Rectal smooth muscle tissue (tissue), 1 donor: ENCODE measurements around the gene ADD2.

ENCODE experiments used
- H3K27ac ChIP-seq: one replicate; pipeline ENCODE4 v1.7.0; 2013; ENCODE audit warnings: low read depth, low read length, inconsistent platforms
- H3K27me3 ChIP-seq: one replicate; pipeline ENCODE4 v1.7.0; 2013; ENCODE audit warnings: low read length; ENCODE audit not compliant: control insufficient read depth, insufficient read depth
- H3K36me3 ChIP-seq: one replicate; pipeline ENCODE4 v1.7.0; 2013; ENCODE audit warnings: low read length; ENCODE audit not compliant: control insufficient read depth, insufficient read depth
- H3K4me1 ChIP-seq: one replicate; pipeline ENCODE4 v1.7.0; 2013; ENCODE audit warnings: low read length; ENCODE audit not compliant: control insufficient read depth, insufficient read depth
- H3K4me3 ChIP-seq: one replicate; pipeline ENCODE4 v1.7.0; 2013; ENCODE audit warnings: low read length
- H3K9ac ChIP-seq: one replicate; pipeline ENCODE4 v1.7.0; 2013; ENCODE audit warnings: low read length

Gene ADD2

GRCh38 chr2:70697603-70698383 is 70.2 kb downstream of the ADD2 start:
- no peak overlapping the region for H3K4me3 ChIP-seq
- H3K4me1 ChIP-seq: no peaks in the 10 kb centered on the region
- no peaks in the 10 kb centered on the region for H3K27me3 ChIP-seq
- H3K27ac ChIP-seq: no peak overlapping the region
- no peak overlapping the region for H3K9ac ChIP-seq
- H3K36me3 ChIP-seq: no peaks in the 10 kb centered on the region

GRCh38 chr2:70696142-70696541 is 71.9 kb downstream of the ADD2 start:
- Histone ChIP-seq H3K9ac (no peak overlapping the region), H3K36me3 (no peaks in the 10 kb centered on the region), H3K27ac (no peak overlapping the region), H3K4me1 (no peaks in the 10 kb centered on the region), H3K27me3 (no peaks in the 10 kb centered on the region), H3K4me3 (no peak overlapping the region)

- H3K27me3 ChIP-seq: no peaks in the 10 kb centered on the region
- H3K4me3 ChIP-seq: no peak overlapping the region
- no peaks in the 10 kb centered on the region for H3K36me3 ChIP-seq
- H3K9ac ChIP-seq: no peak overlapping the region
- no peaks in the 10 kb centered on the region for H3K4me1 ChIP-seq
- no peak overlapping the region for H3K27ac ChIP-seq
These were observed 75.7 kb downstream of the ADD2 start for GRCh38 chr2:70692256-70692655.

- Histone ChIP-seq H3K27me3 (no peaks in the 10 kb centered on the region), H3K27ac (no peak overlapping the region), H3K4me3 (no peak overlapping the region), H3K9ac (no peak overlapping the region), H3K4me1 (no peaks in the 10 kb centered on the region), H3K36me3 (no peaks in the 10 kb centered on the region)
These were observed 76.4 kb downstream of the ADD2 start for GRCh38 chr2:70691497-70692140.

GRCh38 chr2:70690846-70691245 is 77.2 kb downstream of the ADD2 start:
- Histone ChIP-seq H3K4me1 (no peaks in the 10 kb centered on the region), H3K9ac (no peak overlapping the region), H3K36me3 (no peaks in the 10 kb centered on the region), H3K4me3 (no peak overlapping the region), H3K27ac (no peak overlapping the region), H3K27me3 (no peaks in the 10 kb centered on the region)

DNA sequence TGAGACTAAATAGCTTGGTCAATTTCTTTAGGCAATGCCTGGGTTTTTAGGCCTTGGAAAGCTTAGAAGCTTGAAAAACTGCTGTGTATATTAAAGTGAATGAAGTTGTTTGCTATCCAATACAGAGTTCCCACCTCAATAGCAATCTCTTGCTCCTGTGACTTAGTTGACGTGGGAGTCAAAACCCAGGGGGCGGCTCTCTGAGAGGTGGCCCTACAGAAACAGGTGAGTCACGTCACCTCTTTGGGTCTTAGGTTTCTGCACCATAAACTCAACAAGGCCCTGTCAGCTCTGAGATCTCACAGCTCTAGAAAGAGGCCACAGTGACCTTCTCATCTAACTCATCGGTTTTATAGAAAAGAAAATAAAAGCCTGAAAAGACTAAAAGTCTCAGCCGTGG is 79.6 kb downstream of the ADD2 start:
- Histone ChIP-seq H3K4me3 (no peak overlapping the region), H3K9ac (no peak overlapping the region), H3K36me3 (no peaks in the 10 kb centered on the region), H3K4me1 (no peaks in the 10 kb centered on the region), H3K27ac (no peak overlapping the region), H3K27me3 (no peaks in the 10 kb centered on the region)

DNA sequence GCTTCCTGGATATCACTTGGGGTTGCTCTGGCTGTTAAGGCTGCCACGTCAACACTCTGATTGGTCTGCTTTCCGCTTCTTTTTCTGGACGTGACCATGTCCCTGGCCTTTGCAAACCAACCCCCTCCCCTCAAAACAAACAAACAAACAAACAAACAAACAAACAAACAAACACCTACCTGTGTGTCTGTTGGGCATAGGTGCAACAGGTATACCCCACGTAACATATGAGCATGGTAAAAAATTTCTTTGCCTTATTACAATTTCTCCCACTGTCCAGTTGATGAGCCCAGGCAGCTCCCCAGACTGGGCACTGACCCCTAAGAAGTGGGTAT is 80.6 kb downstream of the ADD2 start:
- Histone ChIP-seq H3K4me3 (no peak overlapping the region), H3K9ac (no peak overlapping the region), H3K4me1 (no peaks in the 10 kb centered on the region), H3K27me3 (no peaks in the 10 kb centered on the region), H3K27ac (no peak overlapping the region), H3K36me3 (no peaks in the 10 kb centered on the region)

DNA sequence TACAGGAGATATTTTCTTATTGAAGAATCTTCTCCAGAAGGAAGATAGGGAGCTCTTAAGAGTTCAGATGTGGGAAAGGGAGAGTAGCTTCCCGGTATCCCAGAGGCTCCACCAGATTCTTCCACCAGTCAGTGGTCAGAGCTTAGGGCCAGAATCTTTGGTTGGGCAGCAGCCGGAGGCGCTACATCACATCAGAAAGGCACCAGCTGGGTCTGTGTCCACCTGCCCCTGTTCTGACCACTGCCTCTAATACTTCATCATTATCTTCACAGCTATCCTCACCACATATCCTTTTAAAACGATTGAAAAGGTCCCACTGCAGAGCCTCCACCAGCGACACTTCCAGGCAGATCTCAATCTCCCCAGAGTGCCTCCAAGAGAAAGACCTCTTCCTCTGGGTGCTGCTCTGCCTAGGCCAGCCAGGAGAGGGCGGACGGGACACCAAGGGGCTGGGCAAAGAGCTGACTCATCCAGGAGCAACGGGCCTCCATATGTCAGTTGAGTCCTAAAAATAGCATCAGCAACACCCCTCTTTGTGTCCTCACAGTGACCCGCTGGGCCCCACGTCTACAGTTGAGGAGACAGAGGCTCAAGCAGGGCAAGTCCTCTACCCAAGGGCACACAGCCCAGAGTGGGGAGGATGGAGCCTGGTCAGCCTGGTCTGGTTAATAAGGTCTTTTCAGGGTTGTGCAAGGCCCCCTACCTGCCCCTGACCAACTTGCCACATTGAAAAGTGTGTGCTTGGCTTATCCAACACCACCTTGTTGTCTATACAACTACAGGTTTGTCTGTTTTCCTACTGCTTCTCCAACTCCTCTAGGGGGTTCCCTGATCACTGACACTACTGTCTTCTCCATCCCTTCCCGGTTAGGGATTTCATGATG is 81.2 kb downstream of the ADD2 start:
- Histone ChIP-seq H3K36me3 (no peaks in the 10 kb centered on the region), H3K27me3 (no peaks in the 10 kb centered on the region), H3K4me3 (no peak overlapping the region), H3K4me1 (no peaks in the 10 kb centered on the region), H3K9ac (no peak overlapping the region), H3K27ac (no peak overlapping the region)

DNA sequence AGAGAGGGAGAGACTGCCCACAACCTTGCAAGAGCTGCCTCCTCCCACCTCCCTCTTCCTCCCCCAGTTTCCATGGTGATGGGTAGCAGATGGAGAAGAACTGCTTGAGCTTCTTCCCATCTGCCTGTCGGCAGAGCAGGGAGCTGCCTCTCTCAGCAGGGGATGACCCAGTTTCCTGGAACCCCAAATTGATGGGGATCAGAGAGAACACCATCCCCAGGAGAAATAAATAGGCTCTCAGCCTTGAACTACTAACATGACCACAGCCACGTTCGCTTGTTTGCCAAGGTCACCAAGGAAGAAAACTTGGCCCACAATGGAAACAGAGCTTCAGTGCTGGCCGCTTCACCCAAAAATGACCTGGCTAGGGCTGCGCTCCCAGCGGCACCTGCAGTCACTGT is 82.2 kb downstream of the ADD2 start:
- no peak overlapping the region for H3K9ac ChIP-seq
- no peaks in the 10 kb centered on the region for H3K36me3 ChIP-seq
- no peaks in the 10 kb centered on the region for H3K27me3 ChIP-seq
- H3K4me1 ChIP-seq: no peaks in the 10 kb centered on the region
- H3K27ac ChIP-seq: no peak overlapping the region
- H3K4me3 ChIP-seq: no peak overlapping the region

DNA sequence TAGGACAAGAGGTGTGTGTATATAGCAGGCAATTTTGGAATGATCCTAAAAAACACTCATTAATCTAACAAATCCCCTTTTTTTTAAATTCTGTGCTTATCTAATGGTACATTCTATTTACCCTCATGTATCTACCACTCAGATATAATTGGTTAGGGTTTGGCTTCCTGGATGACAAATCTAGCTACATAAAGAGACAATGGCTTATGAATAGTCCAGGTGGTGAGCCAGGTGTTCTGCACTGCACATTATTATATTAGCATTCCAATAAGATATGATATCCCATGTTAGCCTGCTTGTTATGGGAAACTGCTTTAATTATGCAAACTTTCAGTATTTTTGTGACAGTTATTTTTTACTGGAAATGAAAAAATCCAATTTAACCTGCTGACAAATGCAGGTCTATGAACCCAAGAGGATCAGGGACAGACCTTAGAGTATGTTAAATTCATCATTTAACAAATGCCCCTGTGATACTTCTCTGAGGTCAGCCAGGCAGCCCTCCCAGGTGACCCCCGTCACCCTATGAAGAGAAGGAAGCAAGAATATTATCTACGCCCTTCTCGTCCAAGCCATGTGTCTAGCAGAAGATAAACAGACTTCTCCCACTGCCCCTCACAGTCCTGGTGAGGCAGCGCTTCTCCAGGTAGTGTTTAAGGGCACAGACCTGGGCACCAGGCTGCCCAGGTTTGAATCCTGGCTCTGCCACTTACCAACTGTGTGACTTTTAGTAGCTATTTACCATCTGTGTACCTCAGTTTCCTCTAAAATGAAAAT is 83.0 kb downstream of the ADD2 start:
- Histone ChIP-seq H3K4me1 (no peaks in the 10 kb centered on the region), H3K36me3 (no peaks in the 10 kb centered on the region), H3K27me3 (no peaks in the 10 kb centered on the region), H3K9ac (no peak overlapping the region), H3K4me3 (no peak overlapping the region), H3K27ac (no peak overlapping the region)

DNA sequence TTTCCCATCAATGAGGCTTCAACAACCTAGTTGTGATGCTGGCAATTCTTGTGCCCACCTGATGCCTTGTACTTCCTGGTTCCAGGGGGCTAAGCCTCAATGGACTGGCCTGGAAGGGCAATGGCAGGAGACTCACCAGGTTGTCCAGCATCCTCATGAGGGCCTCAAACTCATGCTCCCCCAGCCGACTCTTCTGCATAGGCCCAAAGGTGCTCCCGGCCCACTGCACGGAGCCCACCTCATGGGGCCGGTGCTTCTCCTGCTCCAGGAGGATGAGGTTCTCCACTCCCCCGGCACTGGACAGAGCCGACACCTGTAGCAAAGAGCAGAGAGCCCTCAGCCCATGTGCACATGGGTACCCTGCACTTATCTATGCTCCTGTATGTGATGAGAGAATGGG is 84.5 kb downstream of the ADD2 start:
- no peak overlapping the region for H3K4me3 ChIP-seq
- H3K36me3 ChIP-seq: no peaks in the 10 kb centered on the region
- H3K4me1 ChIP-seq: no peaks in the 10 kb centered on the region

GRCh38 chr2:70680735-70681134 is 87.3 kb downstream of the ADD2 start:
- Histone ChIP-seq H3K27ac (no peak overlapping the region), H3K36me3 (no peaks in the 10 kb centered on the region), H3K4me1 (no peaks in the 10 kb centered on the region), H3K27me3 (no peaks in the 10 kb centered on the region), H3K9ac (no peak overlapping the region), H3K4me3 (no peak overlapping the region)

More for the DNA sequence above, 84.5 kb downstream of the ADD2 start:
- no peaks in the 10 kb centered on the region for H3K27me3 ChIP-seq
- H3K9ac ChIP-seq: no peak overlapping the region
- no peak overlapping the region for H3K27ac ChIP-seq
